Stimulated activated CD4-positive, alpha-beta T cell treated with anti-CD3 and anti-CD28 coated beads, Interleukin-2, amount 100 ng/mL, for 48 hours (primary cell): ENCODE measurements around the gene DESI2.
"Not testable (repeated sequence)": the region's sequence is repeated elsewhere in the genome, so short reads cannot be mapped to it uniquely, and the experiment has no call there.

Source experiments
- DNase-seq, 2 donors: peaks; one replicate each; pipeline ENCODE4 v3.0.0-alpha.2; 2020

The DESI2 gene

GRCh38 chr1:244709476-244710368 lies 56.8 kb downstream of the DESI2 start:
- DNase-seq = no peak

GRCh38 chr1:244710474-244711062 lies 57.6 kb downstream of the DESI2 start:
- DNase-seq = no peak

GRCh38 chr1:244712669-244713068 lies 59.7 kb downstream of the DESI2 start:
- DNase-seq = no peak

GRCh38 chr1:244713332-244713731 lies 60.4 kb downstream of the DESI2 start:
- DNase-seq = no peak

- DNase-seq = no peak
These were observed 75.0 kb downstream of the DESI2 start for GRCh38 chr1:244727871-244728474.

GRCh38 chr1:244730153-244730933 lies 77.4 kb downstream of the DESI2 start:
- peak in 1 of 2 donors; percentile 26 for DNase-seq

GRCh38 chr1:244730934-244731434 lies 78.1 kb downstream of the DESI2 start:
- DNase-seq = no peak

GRCh38 chr1:244731651-244732050 lies 78.7 kb downstream of the DESI2 start:
- DNase-seq = no peak

- DNase-seq = no peak
These were observed 80.0 kb downstream of the DESI2 start for GRCh38 chr1:244732851-244733450.

GRCh38 chr1:244735404-244735803 lies 82.5 kb downstream of the DESI2 start:
- no peak for DNase-seq

- no peak for DNase-seq
These were observed 83.1 kb downstream of the DESI2 start for GRCh38 chr1:244735876-244736561.

GRCh38 chr1:244739140-244739539 lies 86.2 kb downstream of the DESI2 start:
- not testable (repeated sequence) for DNase-seq

GRCh38 chr1:244740027-244740617 lies 87.2 kb downstream of the DESI2 start:
- DNase-seq = not testable (repeated sequence)

- DNase-seq = no peak
These were observed 88.8 kb downstream of the DESI2 start for GRCh38 chr1:244741692-244742091.

- DNase-seq = no peak
These were observed 96.5 kb downstream of the DESI2 start for GRCh38 chr1:244749230-244750016.

- no peak for DNase-seq
These were observed 98.5 kb downstream of the DESI2 start for GRCh38 chr1:244751271-244751895.

- DNase-seq = no peak
These were observed 102.7 kb downstream of the DESI2 start for GRCh38 chr1:244755673-244756072.

- DNase-seq = no peak
These were observed 104.4 kb downstream of the DESI2 start for GRCh38 chr1:244757091-244757939.
